ENCODE data around the gene KSR2.

- no peak for TF ChIP-seq CTCF (IDR thresholded peaks at IDR 0.05)
- no peak for TF ChIP-seq POLR2A (IDR thresholded peaks at IDR 0.05)
Observed at GRCh38 chr12:117710121-117710520, 258.7 kb downstream of the KSR2 start.
